Testis (tissue), 2 donors: ENCODE data around the gene KRTAP5-6.

Source experiments
- POLR2A ChIP-seq: fragments of 450-650 bp; IDR thresholded peaks from one replicate; pipeline ENCODE4 v1.6.1; 2017; ENCODE audit warnings: antibody characterized with exemption, mild to moderate bottlenecking, moderate library complexity
- TF ChIP-seq, protein P1 (sequence below), 3 experiments: fragments of 450-650 bp in 2 of 3; fragments of 200-600 bp in 1 of 3; sonication (generic) in 1 of 3; IDR thresholded peaks; one replicate each; pipeline ENCODE4 v1.5.1; 2016 to 2019; ENCODE audit warnings: antibody characterized with exemption in 3 of 3, mild to moderate bottlenecking in 2 of 3, moderate library complexity in 1 of 3

- TF ChIP-seq, protein P1, sequence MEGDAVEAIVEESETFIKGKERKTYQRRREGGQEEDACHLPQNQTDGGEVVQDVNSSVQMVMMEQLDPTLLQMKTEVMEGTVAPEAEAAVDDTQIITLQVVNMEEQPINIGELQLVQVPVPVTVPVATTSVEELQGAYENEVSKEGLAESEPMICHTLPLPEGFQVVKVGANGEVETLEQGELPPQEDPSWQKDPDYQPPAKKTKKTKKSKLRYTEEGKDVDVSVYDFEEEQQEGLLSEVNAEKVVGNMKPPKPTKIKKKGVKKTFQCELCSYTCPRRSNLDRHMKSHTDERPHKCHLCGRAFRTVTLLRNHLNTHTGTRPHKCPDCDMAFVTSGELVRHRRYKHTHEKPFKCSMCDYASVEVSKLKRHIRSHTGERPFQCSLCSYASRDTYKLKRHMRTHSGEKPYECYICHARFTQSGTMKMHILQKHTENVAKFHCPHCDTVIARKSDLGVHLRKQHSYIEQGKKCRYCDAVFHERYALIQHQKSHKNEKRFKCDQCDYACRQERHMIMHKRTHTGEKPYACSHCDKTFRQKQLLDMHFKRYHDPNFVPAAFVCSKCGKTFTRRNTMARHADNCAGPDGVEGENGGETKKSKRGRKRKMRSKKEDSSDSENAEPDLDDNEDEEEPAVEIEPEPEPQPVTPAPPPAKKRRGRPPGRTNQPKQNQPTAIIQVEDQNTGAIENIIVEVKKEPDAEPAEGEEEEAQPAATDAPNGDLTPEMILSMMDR (IDR thresholded peaks at IDR 0.05), result no peak
- TF ChIP-seq POLR2A, result no peak
These were observed 29.1 kb upstream of the KRTAP5-6 start for GRCh38 chr11:1667906-1668305.
